Measurements from ENCODE around the gene ANXA11. TPM values are rescaled to one million over a fixed set of nuclear protein-coding genes. Genes with fewer than 3 reads are reported as not detected.
"Not testable (repeated sequence)": the region's sequence is repeated elsewhere in the genome, so short reads cannot be mapped to it uniquely, and the experiment has no call there.

Gene ANXA11
- total RNA-seq, 2 donors from 2014 or later = 104 to 134 TPM

DNA sequence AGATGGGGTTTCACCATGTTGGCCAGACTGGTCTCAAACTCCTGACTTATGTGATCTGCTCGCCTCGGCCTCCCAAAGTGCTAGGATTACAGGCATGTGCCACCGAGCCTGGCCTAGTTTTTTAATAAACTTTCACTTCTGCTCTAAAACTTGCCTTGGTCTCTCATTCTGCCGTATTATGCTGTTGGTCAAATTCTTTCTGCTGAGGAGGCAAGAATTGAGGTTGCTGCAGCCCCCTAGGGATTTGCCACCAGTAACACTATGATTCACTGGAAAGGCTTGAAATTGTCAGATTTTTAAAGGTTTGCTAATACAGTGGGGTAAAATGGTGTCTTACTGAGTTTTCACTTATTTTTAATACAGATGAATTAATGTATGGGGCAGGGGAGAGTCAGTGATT lies 21.4 kb upstream of the ANXA11 start:
- H3K27ac Mint-ChIP-seq; H3K27ac ChIP-seq (ENCODE audit: low read depth, low read length); H3K36me3 ChIP-seq (ENCODE audit: control insufficient read depth, insufficient read depth, low read length); H3K9me3 ChIP-seq (ENCODE audit: control insufficient read depth, low read length); H3K4me3 Mint-ChIP-seq; H3K9me3 Mint-ChIP-seq; DNase-seq; H3K36me3 Mint-ChIP-seq (ENCODE audit: low read depth); H3K4me1 ChIP-seq (ENCODE audit: control insufficient read depth, insufficient read depth, low read length); H3K27me3 Mint-ChIP-seq (ENCODE audit: insufficient read depth); H3K27me3 ChIP-seq (ENCODE audit: control insufficient read depth, insufficient read depth, low read length, poor library complexity, severe bottlenecking); H3K9ac ChIP-seq (ENCODE audit: extremely low read depth, low read length, poor library complexity, severe bottlenecking); H3K4me3 ChIP-seq (ENCODE audit: low read length); H3K4me1 Mint-ChIP-seq: not testable (repeated sequence)
- WGBS, 2 experiments (ENCODE audit: insufficient coverage in 1 of 2, insufficient read length in 1 of 2) = 76 to 92% methylated on average over 3 to 4 of the region's 4 CpGs

DNA sequence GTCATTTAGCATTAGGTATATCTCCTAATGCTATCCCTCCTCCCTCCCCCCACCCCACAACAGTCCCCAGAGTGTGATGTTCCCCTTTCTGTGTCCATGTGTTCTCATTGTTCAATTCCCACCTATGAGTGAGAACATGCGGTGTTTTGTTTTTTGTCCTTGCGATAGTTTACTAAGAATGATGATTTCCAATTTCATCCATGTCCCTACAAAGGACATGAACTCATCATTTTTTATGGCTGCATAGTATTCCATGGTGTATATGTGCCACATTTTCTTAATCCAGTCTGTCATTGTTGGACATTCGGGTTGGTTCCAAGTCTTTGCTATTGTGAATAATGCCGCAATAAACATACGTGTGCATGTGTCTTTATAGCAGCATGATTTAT lies 17.7 kb upstream of the ANXA11 start:
- DNase-seq; H3K27me3 ChIP-seq (ENCODE audit: control insufficient read depth, insufficient read depth, low read length, poor library complexity, severe bottlenecking); H3K4me1 Mint-ChIP-seq; H3K36me3 ChIP-seq (ENCODE audit: control insufficient read depth, insufficient read depth, low read length); H3K9ac ChIP-seq (ENCODE audit: extremely low read depth, low read length, poor library complexity, severe bottlenecking); H3K36me3 Mint-ChIP-seq (ENCODE audit: low read depth); H3K27me3 Mint-ChIP-seq (ENCODE audit: insufficient read depth); H3K9me3 Mint-ChIP-seq; H3K4me1 ChIP-seq (ENCODE audit: control insufficient read depth, insufficient read depth, low read length); H3K9me3 ChIP-seq (ENCODE audit: control insufficient read depth, low read length); H3K4me3 Mint-ChIP-seq; H3K27ac Mint-ChIP-seq; H3K4me3 ChIP-seq (ENCODE audit: low read length); H3K27ac ChIP-seq (ENCODE audit: low read depth, low read length): not testable (repeated sequence)
- WGBS, 2 experiments (ENCODE audit: insufficient coverage in 1 of 2, insufficient read length in 1 of 2) = no CpG with 5 or more reads among the region's 5 CpGs

DNA sequence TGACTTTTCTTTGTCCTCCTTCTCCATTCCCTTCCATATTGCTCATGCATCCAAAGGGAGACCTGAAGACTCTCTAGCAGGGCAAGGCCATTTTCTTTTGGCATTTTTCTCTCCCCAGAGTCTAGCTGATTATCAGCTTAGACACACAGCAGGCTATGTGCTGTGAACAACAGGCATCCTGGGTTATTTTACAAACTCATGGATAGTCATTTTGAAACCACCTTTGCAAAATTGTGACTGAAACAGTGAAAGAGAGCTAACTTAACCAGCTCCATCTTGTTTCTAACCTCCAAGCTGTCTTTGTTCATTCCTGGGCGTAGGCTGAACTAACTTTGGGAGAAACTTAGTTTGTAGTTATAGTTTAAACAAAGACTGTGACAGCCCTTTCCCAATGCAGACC lies 13.5 kb upstream of the ANXA11 start:
- not testable (repeated sequence) for H3K4me1 ChIP-seq (ENCODE audit: control insufficient read depth, insufficient read depth, low read length); H3K9me3 Mint-ChIP-seq; H3K27ac Mint-ChIP-seq; H3K27me3 ChIP-seq (ENCODE audit: control insufficient read depth, insufficient read depth, low read length, poor library complexity, severe bottlenecking); DNase-seq; H3K36me3 ChIP-seq (ENCODE audit: control insufficient read depth, insufficient read depth, low read length); H3K9me3 ChIP-seq (ENCODE audit: control insufficient read depth, low read length); H3K9ac ChIP-seq (ENCODE audit: extremely low read depth, low read length, poor library complexity, severe bottlenecking); H3K27me3 Mint-ChIP-seq (ENCODE audit: insufficient read depth); H3K4me3 Mint-ChIP-seq; H3K36me3 Mint-ChIP-seq (ENCODE audit: low read depth); H3K4me1 Mint-ChIP-seq; H3K27ac ChIP-seq (ENCODE audit: low read depth, low read length); H3K4me3 ChIP-seq (ENCODE audit: low read length)
- WGBS, 2 experiments (ENCODE audit: insufficient coverage in 1 of 2, insufficient read length in 1 of 2) = 80% methylated on average over 1 of the region's 1 CpG; no CpG with 5 or more reads in 1 of the 2 experiments

DNA sequence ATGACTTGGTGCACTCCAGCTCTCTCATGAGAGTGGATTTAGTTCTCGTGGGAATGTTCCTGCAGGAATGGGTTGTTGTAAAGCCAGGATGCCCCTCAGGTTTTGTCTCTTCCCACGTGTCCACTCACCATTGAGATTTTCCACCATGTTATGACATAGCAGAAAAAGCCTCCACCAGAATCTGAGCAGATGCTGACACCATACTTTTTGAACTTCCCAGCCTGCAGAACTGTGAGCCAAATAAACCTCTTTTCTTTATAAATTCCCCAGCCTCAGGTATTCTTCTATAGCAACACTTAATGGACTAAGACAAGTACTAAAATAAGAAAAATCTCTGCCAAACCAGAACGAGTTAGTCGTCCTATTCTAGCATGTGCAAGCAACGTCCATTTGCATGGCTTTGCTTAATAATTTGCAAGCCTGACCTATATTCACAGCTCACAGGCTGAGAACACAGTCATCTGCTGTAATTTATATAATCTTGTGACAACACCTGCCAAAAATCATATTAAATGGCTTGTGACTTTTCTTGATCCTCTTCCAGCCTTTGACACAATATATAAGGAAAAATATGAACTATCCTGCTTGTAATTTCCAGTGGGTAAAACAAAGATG lies 9.1 kb upstream of the ANXA11 start:
- H3K9ac ChIP-seq (ENCODE audit: extremely low read depth, low read length, poor library complexity, severe bottlenecking); H3K4me1 ChIP-seq (ENCODE audit: control insufficient read depth, insufficient read depth, low read length); H3K4me3 Mint-ChIP-seq; H3K27ac Mint-ChIP-seq; H3K27me3 ChIP-seq (ENCODE audit: control insufficient read depth, insufficient read depth, low read length, poor library complexity, severe bottlenecking); H3K4me3 ChIP-seq (ENCODE audit: low read length); H3K36me3 Mint-ChIP-seq (ENCODE audit: low read depth); H3K27ac ChIP-seq (ENCODE audit: low read depth, low read length); H3K9me3 Mint-ChIP-seq; H3K36me3 ChIP-seq (ENCODE audit: control insufficient read depth, insufficient read depth, low read length); DNase-seq; H3K4me1 Mint-ChIP-seq; H3K9me3 ChIP-seq (ENCODE audit: control insufficient read depth, low read length): not testable (repeated sequence)
- 80 to 90% methylated on average over 2 to 5 of the region's 5 CpGs for WGBS, 2 experiments (ENCODE audit: insufficient coverage in 1 of 2, insufficient read length in 1 of 2)
- H3K27me3 Mint-ChIP-seq (ENCODE audit: insufficient read depth) = peaks cover 11% of the 10 kb centered on the region

DNA sequence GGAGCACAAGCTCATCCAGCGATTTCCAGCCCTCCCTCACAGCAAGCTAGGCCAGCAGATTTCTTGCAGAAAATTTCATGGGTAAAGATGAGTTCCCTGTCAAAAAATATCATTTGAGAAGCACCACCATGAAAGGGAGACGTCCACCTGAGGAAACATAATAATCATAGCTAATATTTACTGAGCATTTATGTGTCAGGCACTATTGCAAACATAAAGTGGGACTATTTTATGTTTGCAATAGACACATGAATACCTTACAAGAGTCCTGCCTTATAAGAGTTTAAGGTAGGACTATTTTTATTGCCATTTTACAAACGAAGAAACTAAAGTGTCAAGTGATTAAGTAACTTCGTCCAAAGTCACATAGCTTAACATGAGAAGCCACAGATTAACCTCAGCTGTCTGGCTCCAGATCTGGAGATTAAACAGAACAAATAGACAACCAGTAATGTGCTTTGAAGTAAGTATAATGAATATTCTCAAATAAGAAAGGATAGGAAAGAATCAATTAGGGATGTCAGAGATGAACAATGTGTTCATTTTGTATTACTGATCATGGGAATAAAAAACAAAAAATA lies 7.3 kb upstream of the ANXA11 start:
- H3K27ac Mint-ChIP-seq; H3K36me3 Mint-ChIP-seq (ENCODE audit: low read depth); H3K4me3 Mint-ChIP-seq; H3K9me3 ChIP-seq (ENCODE audit: control insufficient read depth, low read length); H3K4me1 Mint-ChIP-seq; H3K27me3 ChIP-seq (ENCODE audit: control insufficient read depth, insufficient read depth, low read length, poor library complexity, severe bottlenecking); H3K27ac ChIP-seq (ENCODE audit: low read depth, low read length); H3K4me1 ChIP-seq (ENCODE audit: control insufficient read depth, insufficient read depth, low read length); H3K36me3 ChIP-seq (ENCODE audit: control insufficient read depth, insufficient read depth, low read length); H3K9ac ChIP-seq (ENCODE audit: extremely low read depth, low read length, poor library complexity, severe bottlenecking); H3K4me3 ChIP-seq (ENCODE audit: low read length); H3K9me3 Mint-ChIP-seq; DNase-seq: not testable (repeated sequence)
- peaks cover 14% of the 10 kb centered on the region for H3K27me3 Mint-ChIP-seq (ENCODE audit: insufficient read depth)
- WGBS, 2 experiments (ENCODE audit: insufficient coverage in 1 of 2, insufficient read length in 1 of 2) = 88 to 92% methylated on average over 3 of the region's 4 CpGs

Measured in endodermal cell (in vitro differentiated cells).